HL-60 (cell line): ENCODE measurements around the gene SCYGR7.

Experiments used
- DNase-seq, 2 experiments: peaks; one replicate each; pipeline ENCODE4 v3.0.0-alpha.2; 2010 to 2020; ENCODE audit warnings: low read depth in 1 of 2, low spot score in 1 of 2
- H3K27ac ChIP-seq: fragments of 250-450 bp; sonication (Bioruptor Pico); replicated peaks from 2 replicates; pipeline ENCODE4 v1.5.1; 2020; ENCODE audit warnings: mild to moderate bottlenecking, moderate library complexity
- H3K27me3 ChIP-seq: fragments of 250-450 bp; sonication (Bioruptor Pico); 2 replicates; pipeline ENCODE4 v1.5.1; 2021; ENCODE audit warnings: mild to moderate bottlenecking, moderate library complexity; ENCODE audit not compliant: insufficient read depth, poor library complexity, severe bottlenecking
- H3K4me3 ChIP-seq: replicated peaks from 2 replicates; pipeline ENCODE4 v1.5.1; 2011; ENCODE audit warnings: mild to moderate bottlenecking, control low read depth, low read length; ENCODE audit not compliant: insufficient read depth
- GABPA ChIP-seq: IDR thresholded peaks from 2 replicates; pipeline ENCODE4 v1.6.1; 2012; ENCODE audit warnings: low read depth
- POLR2AphosphoS5 ChIP-seq: IDR thresholded peaks from 2 replicates; pipeline ENCODE4 v1.6.1; 2012; ENCODE audit warnings: low read depth
- SPI1 ChIP-seq: IDR thresholded peaks from 2 replicates; pipeline ENCODE4 v1.6.1; 2012; ENCODE audit warnings: low read depth, mild to moderate bottlenecking, borderline replicate concordance
- TF ChIP-seq, protein P1 (sequence below): IDR thresholded peaks from one replicate; pipeline ENCODE4 v1.5.1; 2011; ENCODE audit warnings: low read length, control low read depth, inconsistent platforms; ENCODE audit not compliant: insufficient read depth
- TF ChIP-seq, protein P2 (sequence below): IDR thresholded peaks from 2 replicates; pipeline ENCODE4 v1.6.1; 2012; ENCODE audit warnings: low read depth; ENCODE audit not compliant: insufficient replicate concordance

The SCYGR7 gene

DNA sequence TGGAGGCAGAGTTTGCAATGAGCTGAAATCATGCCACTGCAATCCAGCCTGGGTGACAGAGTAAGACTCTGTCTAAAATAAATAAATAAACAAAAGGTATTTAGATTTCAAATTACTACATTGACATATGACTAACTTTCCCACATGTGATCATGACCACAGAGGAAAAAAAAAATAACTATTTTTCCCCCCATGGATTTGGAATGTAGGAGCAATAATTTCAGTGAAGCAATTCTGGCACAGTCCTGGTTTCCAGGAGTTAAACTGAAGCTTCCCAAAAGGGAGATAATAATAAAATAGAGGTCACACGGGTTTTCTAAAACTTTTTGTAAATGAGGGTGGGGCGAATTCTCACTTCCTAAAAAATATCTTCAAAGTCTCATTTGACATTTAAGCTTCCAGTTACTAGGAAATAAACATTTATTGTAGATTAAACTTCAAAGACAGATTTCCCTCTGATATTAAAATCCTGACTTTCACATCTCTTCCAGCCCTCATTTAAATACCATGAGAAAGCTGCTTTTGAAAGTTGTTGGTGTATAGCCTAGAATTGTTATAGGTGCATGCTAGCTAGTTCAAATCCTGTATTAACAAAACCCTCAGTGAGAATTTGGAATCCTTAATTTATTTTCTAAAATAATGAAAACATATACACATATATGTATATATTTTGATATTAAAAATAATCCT is 31.0 kb upstream of the SCYGR7 start:
- Histone ChIP-seq H3K27me3 (peaks cover 4% of the 10 kb centered on the region), H3K4me3 (no peak overlapping the region), H3K27ac (no peak overlapping the region)
- TF ChIP-seq GABPA = no peak
- DNase-seq = no peak

DNA sequence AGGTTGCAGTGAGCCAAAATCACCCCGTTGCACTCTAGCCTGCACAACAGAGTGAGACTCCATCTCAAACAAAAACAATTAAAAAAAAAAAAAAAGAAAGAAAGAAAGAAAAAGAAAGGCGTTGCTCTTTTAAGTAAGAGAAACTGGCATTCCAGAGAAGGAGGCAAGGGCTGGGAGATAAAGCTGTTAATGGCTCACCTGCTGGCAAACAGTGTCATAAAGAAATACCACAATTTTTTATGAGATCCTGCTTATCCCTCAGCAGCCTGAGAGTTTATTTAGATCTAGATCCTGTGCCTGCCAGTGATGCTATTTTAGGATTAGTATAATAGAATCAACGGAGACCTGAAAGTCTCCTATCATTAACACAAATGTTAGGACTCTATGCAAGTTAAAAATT is 26.6 kb upstream of the SCYGR7 start:
- Histone ChIP-seq H3K27me3 (no peaks in the 10 kb centered on the region), H3K4me3 (no peak overlapping the region), H3K27ac (no peak overlapping the region)
- DNase-seq = no peak
- TF ChIP-seq POLR2AphosphoS5 = no peak
- TF ChIP-seq, protein P1, sequence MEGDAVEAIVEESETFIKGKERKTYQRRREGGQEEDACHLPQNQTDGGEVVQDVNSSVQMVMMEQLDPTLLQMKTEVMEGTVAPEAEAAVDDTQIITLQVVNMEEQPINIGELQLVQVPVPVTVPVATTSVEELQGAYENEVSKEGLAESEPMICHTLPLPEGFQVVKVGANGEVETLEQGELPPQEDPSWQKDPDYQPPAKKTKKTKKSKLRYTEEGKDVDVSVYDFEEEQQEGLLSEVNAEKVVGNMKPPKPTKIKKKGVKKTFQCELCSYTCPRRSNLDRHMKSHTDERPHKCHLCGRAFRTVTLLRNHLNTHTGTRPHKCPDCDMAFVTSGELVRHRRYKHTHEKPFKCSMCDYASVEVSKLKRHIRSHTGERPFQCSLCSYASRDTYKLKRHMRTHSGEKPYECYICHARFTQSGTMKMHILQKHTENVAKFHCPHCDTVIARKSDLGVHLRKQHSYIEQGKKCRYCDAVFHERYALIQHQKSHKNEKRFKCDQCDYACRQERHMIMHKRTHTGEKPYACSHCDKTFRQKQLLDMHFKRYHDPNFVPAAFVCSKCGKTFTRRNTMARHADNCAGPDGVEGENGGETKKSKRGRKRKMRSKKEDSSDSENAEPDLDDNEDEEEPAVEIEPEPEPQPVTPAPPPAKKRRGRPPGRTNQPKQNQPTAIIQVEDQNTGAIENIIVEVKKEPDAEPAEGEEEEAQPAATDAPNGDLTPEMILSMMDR = no peak
- TF ChIP-seq, protein P2, sequence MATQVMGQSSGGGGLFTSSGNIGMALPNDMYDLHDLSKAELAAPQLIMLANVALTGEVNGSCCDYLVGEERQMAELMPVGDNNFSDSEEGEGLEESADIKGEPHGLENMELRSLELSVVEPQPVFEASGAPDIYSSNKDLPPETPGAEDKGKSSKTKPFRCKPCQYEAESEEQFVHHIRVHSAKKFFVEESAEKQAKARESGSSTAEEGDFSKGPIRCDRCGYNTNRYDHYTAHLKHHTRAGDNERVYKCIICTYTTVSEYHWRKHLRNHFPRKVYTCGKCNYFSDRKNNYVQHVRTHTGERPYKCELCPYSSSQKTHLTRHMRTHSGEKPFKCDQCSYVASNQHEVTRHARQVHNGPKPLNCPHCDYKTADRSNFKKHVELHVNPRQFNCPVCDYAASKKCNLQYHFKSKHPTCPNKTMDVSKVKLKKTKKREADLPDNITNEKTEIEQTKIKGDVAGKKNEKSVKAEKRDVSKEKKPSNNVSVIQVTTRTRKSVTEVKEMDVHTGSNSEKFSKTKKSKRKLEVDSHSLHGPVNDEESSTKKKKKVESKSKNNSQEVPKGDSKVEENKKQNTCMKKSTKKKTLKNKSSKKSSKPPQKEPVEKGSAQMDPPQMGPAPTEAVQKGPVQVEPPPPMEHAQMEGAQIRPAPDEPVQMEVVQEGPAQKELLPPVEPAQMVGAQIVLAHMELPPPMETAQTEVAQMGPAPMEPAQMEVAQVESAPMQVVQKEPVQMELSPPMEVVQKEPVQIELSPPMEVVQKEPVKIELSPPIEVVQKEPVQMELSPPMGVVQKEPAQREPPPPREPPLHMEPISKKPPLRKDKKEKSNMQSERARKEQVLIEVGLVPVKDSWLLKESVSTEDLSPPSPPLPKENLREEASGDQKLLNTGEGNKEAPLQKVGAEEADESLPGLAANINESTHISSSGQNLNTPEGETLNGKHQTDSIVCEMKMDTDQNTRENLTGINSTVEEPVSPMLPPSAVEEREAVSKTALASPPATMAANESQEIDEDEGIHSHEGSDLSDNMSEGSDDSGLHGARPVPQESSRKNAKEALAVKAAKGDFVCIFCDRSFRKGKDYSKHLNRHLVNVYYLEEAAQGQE = no peak
- TF ChIP-seq GABPA = no peak
- TF ChIP-seq SPI1 = no peak

DNA sequence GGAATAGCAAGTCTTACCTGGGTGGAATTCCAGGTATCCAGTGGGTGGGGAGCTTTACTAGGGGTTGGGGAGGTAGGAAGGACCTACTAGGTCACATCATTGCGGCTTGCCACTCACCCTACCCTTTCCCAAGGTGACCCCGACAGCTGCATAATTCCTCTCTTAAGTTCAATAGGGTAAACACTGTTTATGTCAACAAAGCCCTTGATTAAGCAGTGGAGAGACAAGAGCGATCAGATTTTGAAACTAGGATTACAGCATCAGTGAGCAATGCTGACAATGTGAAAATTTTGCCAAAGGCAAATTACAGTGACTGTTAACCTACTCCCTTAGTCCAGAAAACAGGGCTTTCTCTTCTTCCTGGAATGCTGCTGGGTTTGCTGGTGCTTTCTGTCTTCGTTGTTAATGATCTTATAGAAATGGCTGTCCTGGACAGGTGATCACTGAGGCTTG is 24.8 kb upstream of the SCYGR7 start:
- Histone ChIP-seq H3K27ac (no peak overlapping the region), H3K27me3 (no peaks in the 10 kb centered on the region), H3K4me3 (no peak overlapping the region)
- no peak for DNase-seq
- TF ChIP-seq SPI1 (no peak), POLR2AphosphoS5 (no peak), GABPA (no peak)
- TF ChIP-seq, protein P2 = no peak
- TF ChIP-seq, protein P1 = no peak

DNA sequence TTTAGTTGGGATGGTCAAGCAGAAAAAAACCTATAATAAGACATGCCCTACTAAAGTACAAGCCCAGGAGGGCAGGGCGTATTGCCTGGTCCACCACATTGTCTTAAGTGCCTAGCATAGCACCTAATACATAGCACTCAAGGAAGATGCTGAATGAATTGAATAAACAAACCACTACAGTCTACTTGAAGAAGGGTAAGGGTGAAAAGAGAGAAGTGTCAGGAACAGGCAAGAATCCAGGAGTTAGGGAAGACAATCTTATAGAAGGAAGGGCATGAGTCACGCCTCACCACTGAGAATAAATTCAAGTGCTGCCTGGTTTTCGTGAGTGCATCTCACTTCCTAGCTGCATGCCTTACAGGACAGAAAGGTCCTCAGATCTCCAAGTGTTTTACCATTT is 24.2 kb upstream of the SCYGR7 start:
- Histone ChIP-seq H3K27ac (no peak overlapping the region), H3K4me3 (no peak overlapping the region), H3K27me3 (no peaks in the 10 kb centered on the region)
- DNase-seq = no peak
- TF ChIP-seq SPI1 (no peak), POLR2AphosphoS5 (no peak), GABPA (no peak)
- TF ChIP-seq, protein P1 = no peak
- TF ChIP-seq, protein P2 = no peak
